ENCODE data around the gene UNC93B1. TPM values are rescaled to one million over a fixed set of nuclear protein-coding genes. Genes with fewer than 3 reads are reported as not detected.
"Not testable (repeated sequence)": the region's sequence is repeated elsewhere in the genome, so short reads cannot be mapped to it uniquely, and the experiment has no call there.

The UNC93B1 gene
- total RNA-seq, 1 experiment from 2014 or later: 71.2 TPM

GRCh38 chr11:67983951-67984350, 19.9 kb downstream of the UNC93B1 start:
- BruUV-seq (replicated peaks): no TSS peak
- peaks cover 5% of the 10 kb centered on the region for H3K36me3 Mint-ChIP-seq (ENCODE audit: insufficient read depth, unreplicated experiment)
- no peaks in the 10 kb centered on the region for H3K27me3 Mint-ChIP-seq (ENCODE audit: unreplicated experiment)
- CTCF ChIA-PET: no interaction called here
- no peak for DNase-seq
- intact Hi-C loops (cut with micrococcal nuclease; ENCODE audit: unreplicated experiment): no loop called here
- H3K4me1 Mint-ChIP-seq (ENCODE audit: low read depth, unreplicated experiment): peaks cover 14% of the 10 kb centered on the region
- TF ChIP-seq, protein P1, sequence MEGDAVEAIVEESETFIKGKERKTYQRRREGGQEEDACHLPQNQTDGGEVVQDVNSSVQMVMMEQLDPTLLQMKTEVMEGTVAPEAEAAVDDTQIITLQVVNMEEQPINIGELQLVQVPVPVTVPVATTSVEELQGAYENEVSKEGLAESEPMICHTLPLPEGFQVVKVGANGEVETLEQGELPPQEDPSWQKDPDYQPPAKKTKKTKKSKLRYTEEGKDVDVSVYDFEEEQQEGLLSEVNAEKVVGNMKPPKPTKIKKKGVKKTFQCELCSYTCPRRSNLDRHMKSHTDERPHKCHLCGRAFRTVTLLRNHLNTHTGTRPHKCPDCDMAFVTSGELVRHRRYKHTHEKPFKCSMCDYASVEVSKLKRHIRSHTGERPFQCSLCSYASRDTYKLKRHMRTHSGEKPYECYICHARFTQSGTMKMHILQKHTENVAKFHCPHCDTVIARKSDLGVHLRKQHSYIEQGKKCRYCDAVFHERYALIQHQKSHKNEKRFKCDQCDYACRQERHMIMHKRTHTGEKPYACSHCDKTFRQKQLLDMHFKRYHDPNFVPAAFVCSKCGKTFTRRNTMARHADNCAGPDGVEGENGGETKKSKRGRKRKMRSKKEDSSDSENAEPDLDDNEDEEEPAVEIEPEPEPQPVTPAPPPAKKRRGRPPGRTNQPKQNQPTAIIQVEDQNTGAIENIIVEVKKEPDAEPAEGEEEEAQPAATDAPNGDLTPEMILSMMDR (IDR thresholded peaks at IDR 0.05; ENCODE audit: unreplicated experiment): no peak
- no peak overlapping the region for H3K27ac Mint-ChIP-seq (ENCODE audit: unreplicated experiment)
- no peak overlapping the region for H3K4me3 Mint-ChIP-seq (ENCODE audit: low read depth, unreplicated experiment)
- H3K9me3 Mint-ChIP-seq (ENCODE audit: low read depth, unreplicated experiment): no peaks in the 10 kb centered on the region

DNA sequence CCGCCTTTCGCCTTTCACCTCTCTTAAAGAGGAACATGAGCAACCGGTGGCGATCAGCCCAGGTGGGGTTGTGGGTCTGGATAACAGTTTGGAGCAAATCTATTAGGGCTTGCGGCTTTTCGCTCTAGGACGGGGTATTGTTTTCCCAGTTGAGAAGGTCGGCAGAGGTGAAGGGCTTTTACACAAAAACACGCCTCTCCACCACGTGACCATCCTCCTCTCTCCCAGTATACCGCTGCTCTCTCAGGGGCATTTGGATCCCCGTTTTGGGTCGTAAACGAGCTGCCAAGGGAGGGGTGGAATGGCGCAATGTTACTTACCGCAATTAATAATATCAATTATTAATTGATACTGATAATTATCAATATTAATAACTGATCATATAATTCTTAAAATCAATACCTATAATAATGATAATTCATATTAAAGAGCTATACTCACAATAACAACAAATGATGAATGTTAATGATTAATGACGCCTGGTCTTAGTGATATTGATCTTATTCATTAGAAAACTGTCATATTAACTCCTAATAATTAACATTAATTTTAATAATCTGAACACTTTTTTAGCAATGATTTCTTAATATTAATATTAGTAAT, 21.5 kb downstream of the UNC93B1 start:
- not testable (repeated sequence) for H3K4me3 Mint-ChIP-seq (ENCODE audit: low read depth, unreplicated experiment)

GRCh38 chr11:67981226-67981625, 22.7 kb downstream of the UNC93B1 start:
- H3K27me3 Mint-ChIP-seq (ENCODE audit: unreplicated experiment); CTCF ChIA-PET; H3K27ac Mint-ChIP-seq (ENCODE audit: unreplicated experiment); H3K4me3 Mint-ChIP-seq (ENCODE audit: low read depth, unreplicated experiment); intact Hi-C loops (cut with micrococcal nuclease; ENCODE audit: unreplicated experiment); DNase-seq; BruUV-seq (replicated peaks); H3K9me3 Mint-ChIP-seq (ENCODE audit: low read depth, unreplicated experiment): not testable (repeated sequence)
- peaks cover 13% of the 10 kb centered on the region for H3K36me3 Mint-ChIP-seq (ENCODE audit: insufficient read depth, unreplicated experiment)
- peaks cover 27% of the 10 kb centered on the region for H3K4me1 Mint-ChIP-seq (ENCODE audit: low read depth, unreplicated experiment)

More for the DNA sequence above, 21.5 kb downstream of the UNC93B1 start:
- DNase-seq; H3K27me3 Mint-ChIP-seq (ENCODE audit: unreplicated experiment); BruUV-seq (replicated peaks); CTCF ChIA-PET; H3K9me3 Mint-ChIP-seq (ENCODE audit: low read depth, unreplicated experiment); H3K27ac Mint-ChIP-seq (ENCODE audit: unreplicated experiment); intact Hi-C loops (cut with micrococcal nuclease; ENCODE audit: unreplicated experiment): not testable (repeated sequence)
- peaks cover 27% of the 10 kb centered on the region for H3K4me1 Mint-ChIP-seq (ENCODE audit: low read depth, unreplicated experiment)
- peaks cover 13% of the 10 kb centered on the region for H3K36me3 Mint-ChIP-seq (ENCODE audit: insufficient read depth, unreplicated experiment)

GRCh38 chr11:67978766-67979418, 25.0 kb downstream of the UNC93B1 start:
- H3K27ac Mint-ChIP-seq (ENCODE audit: unreplicated experiment); BruUV-seq (replicated peaks); intact Hi-C loops (cut with micrococcal nuclease; ENCODE audit: unreplicated experiment); H3K9me3 Mint-ChIP-seq (ENCODE audit: low read depth, unreplicated experiment): not testable (repeated sequence)
- CTCF ChIA-PET: interaction anchor here (1.3 kb wide), 1 partner anchor 23 kb away, joined by 4 read pairs; no protein-coding TSS in a partner anchor
- peaks cover 27% of the 10 kb centered on the region for H3K4me1 Mint-ChIP-seq (ENCODE audit: low read depth, unreplicated experiment)
- peak overlapping the region; percentile 37 for H3K4me3 Mint-ChIP-seq (ENCODE audit: low read depth, unreplicated experiment)
- peak; percentile 83 for DNase-seq
- H3K27me3 Mint-ChIP-seq (ENCODE audit: unreplicated experiment): peaks cover 12% of the 10 kb centered on the region
- peaks cover 13% of the 10 kb centered on the region for H3K36me3 Mint-ChIP-seq (ENCODE audit: insufficient read depth, unreplicated experiment)

- BruUV-seq (replicated peaks); H3K27ac Mint-ChIP-seq (ENCODE audit: unreplicated experiment); H3K9me3 Mint-ChIP-seq (ENCODE audit: low read depth, unreplicated experiment); H3K4me3 Mint-ChIP-seq (ENCODE audit: low read depth, unreplicated experiment); CTCF ChIA-PET; intact Hi-C loops (cut with micrococcal nuclease; ENCODE audit: unreplicated experiment); DNase-seq: not testable (repeated sequence)
- Mint-ChIP-seq H3K4me1 (ENCODE audit: low read depth, unreplicated experiment) (peaks cover 21% of the 10 kb centered on the region), H3K36me3 (ENCODE audit: insufficient read depth, unreplicated experiment) (peaks cover 13% of the 10 kb centered on the region), H3K27me3 (ENCODE audit: unreplicated experiment) (peaks cover 32% of the 10 kb centered on the region)
Measured at GRCh38 chr11:67974746-67975145, 29.2 kb downstream of the UNC93B1 start.

DNA sequence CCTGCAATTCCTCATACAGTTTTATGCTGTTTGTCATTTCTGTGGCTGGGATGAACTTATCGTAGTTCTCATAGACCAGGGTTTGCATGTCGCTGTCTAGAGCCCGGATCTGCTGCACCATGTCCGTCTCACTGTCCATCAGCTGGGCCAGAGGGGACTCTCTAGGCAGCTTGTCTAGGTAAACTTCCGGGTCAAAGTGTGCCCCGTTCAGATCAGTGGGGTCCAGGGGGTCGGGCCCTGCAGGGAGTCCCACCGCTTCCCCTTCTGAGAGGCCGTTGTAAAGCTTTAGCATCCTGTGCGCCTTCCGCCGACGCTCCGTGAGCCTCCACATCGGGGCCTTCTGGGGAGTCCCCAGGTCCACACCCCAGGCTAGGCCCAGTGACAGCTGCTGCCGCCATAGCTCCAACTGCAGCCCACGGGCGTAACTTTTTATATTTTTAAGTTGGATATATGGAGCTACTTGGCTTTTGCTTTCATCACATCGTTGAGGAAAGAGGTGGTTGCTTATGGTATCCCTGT, 38.0 kb downstream of the UNC93B1 start:
- CTCF ChIA-PET: interaction anchor here (0.6 kb wide), 1 partner anchor 795 kb away, joined by 5 read pairs; no protein-coding TSS in a partner anchor
- BruUV-seq (replicated peaks); DNase-seq; intact Hi-C loops (cut with micrococcal nuclease; ENCODE audit: unreplicated experiment); H3K9me3 Mint-ChIP-seq (ENCODE audit: low read depth, unreplicated experiment); H3K4me3 Mint-ChIP-seq (ENCODE audit: low read depth, unreplicated experiment); H3K27ac Mint-ChIP-seq (ENCODE audit: unreplicated experiment); H3K4me1 Mint-ChIP-seq (ENCODE audit: low read depth, unreplicated experiment); H3K36me3 Mint-ChIP-seq (ENCODE audit: insufficient read depth, unreplicated experiment): not testable (repeated sequence)
- peaks cover 57% of the 10 kb centered on the region for H3K27me3 Mint-ChIP-seq (ENCODE audit: unreplicated experiment)

DNA sequence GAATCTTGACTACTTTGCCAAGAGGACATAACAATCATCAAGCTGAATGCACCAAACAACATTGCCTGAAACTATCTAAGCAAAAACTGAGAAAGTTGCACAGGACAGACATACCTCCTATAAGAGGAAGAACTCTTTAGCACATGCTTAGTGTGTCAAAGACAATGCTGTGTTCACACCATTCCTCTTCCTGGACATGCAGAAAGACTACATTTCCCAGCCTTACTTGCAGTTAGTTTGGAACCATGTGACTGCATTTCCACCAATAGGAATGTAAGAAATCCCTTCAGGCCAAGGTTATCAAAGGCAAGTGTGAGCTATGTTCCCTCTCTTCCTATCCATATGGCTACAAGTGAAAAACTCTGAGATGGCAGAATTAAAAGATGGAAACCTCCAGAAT, 39.2 kb downstream of the UNC93B1 start:
- H3K27ac Mint-ChIP-seq (ENCODE audit: unreplicated experiment); DNase-seq; BruUV-seq (replicated peaks); intact Hi-C loops (cut with micrococcal nuclease; ENCODE audit: unreplicated experiment); H3K36me3 Mint-ChIP-seq (ENCODE audit: insufficient read depth, unreplicated experiment); CTCF ChIA-PET; H3K4me3 Mint-ChIP-seq (ENCODE audit: low read depth, unreplicated experiment); H3K9me3 Mint-ChIP-seq (ENCODE audit: low read depth, unreplicated experiment); H3K4me1 Mint-ChIP-seq (ENCODE audit: low read depth, unreplicated experiment): not testable (repeated sequence)
- H3K27me3 Mint-ChIP-seq (ENCODE audit: unreplicated experiment): peaks cover 62% of the 10 kb centered on the region

DNA sequence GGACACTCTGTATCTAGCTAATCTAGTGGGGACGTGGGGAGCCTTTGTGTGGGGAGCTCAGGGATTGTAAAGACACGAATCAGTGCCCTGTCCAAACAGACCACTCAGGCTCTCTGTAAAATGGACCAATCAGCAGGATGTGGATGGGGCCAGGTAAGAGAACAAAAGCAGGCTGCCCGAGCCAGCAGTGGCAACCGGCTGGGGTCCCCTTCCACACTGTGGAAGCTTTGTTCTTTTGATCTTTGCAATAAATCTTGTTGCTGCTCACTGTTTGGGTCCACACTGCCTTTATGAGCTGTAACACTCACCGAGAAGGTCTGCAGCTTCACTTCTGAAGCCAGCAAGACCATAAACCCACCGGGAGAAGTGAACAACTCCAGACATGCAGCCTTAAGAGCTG, 40.0 kb downstream of the UNC93B1 start:
- peaks cover 68% of the 10 kb centered on the region for H3K27me3 Mint-ChIP-seq (ENCODE audit: unreplicated experiment)
- H3K27ac Mint-ChIP-seq (ENCODE audit: unreplicated experiment): not testable (repeated sequence)

DNA sequence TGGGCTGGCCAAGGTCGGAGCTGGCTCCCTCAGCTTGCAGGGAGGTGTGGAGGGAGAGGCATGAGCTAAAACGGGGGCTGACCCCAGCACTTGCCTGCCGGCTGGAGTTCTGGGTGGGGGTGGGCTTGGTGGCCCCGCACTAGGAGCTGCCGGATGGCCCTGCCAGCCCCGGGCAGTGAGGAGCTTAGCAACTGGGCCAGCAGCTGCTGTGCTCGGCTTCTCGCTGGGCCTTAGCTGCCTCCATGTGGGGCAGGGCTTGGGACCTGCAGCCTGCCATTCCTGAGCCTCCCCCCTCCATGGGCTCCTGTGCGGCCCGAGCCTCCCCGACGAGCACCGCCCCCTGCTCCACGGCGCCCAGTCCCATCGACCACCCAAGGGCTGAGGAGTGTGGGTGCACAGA, 40.7 kb downstream of the UNC93B1 start:
- H3K27ac Mint-ChIP-seq (ENCODE audit: unreplicated experiment); DNase-seq; H3K4me1 Mint-ChIP-seq (ENCODE audit: low read depth, unreplicated experiment); H3K4me3 Mint-ChIP-seq (ENCODE audit: low read depth, unreplicated experiment); H3K9me3 Mint-ChIP-seq (ENCODE audit: low read depth, unreplicated experiment); BruUV-seq (replicated peaks); intact Hi-C loops (cut with micrococcal nuclease; ENCODE audit: unreplicated experiment); H3K36me3 Mint-ChIP-seq (ENCODE audit: insufficient read depth, unreplicated experiment): not testable (repeated sequence)
- CTCF ChIA-PET: interaction anchor here (0.7 kb wide), 1 partner anchor 1079 kb away, joined by 4 read pairs; no protein-coding TSS in a partner anchor
- H3K27me3 Mint-ChIP-seq (ENCODE audit: unreplicated experiment): peaks cover 61% of the 10 kb centered on the region

More for the DNA sequence above, 40.0 kb downstream of the UNC93B1 start:
- BruUV-seq (replicated peaks); intact Hi-C loops (cut with micrococcal nuclease; ENCODE audit: unreplicated experiment); H3K36me3 Mint-ChIP-seq (ENCODE audit: insufficient read depth, unreplicated experiment); H3K4me3 Mint-ChIP-seq (ENCODE audit: low read depth, unreplicated experiment); DNase-seq; H3K9me3 Mint-ChIP-seq (ENCODE audit: low read depth, unreplicated experiment); CTCF ChIA-PET; H3K4me1 Mint-ChIP-seq (ENCODE audit: low read depth, unreplicated experiment): not testable (repeated sequence)

All from Calu3 (cell line).